OCI-LY7 (cell line): ENCODE data around the gene RMI2. TPM values are rescaled to one million over a fixed set of nuclear protein-coding genes. Genes with fewer than 3 reads are reported as not detected.

Experiments used
- BruUV-seq: library from RNA; stranded (reverse); fragments of 400-500 nt; replicated peaks from 2 replicates; lab custom pipeline; 2021; lab: Mats Ljungman, UMichigan
- CTCF ChIA-PET: fragments of 300-600 bp; sonication (Branson Sonifier 250); formaldehyde crosslinking; loops from one replicate; lab custom pipeline; 2022; ENCODE audit warnings: antibody characterized with exemption; ENCODE audit not compliant: unreplicated experiment; lab: Charles Lee
- POLR2A ChIA-PET: fragments of 300-600 bp; sonication (Branson Sonifier 250); formaldehyde crosslinking; loops from one replicate; lab custom pipeline; 2022; ENCODE audit warnings: antibody characterized with exemption; lab: Charles Lee
- DNase-seq: peaks from one replicate; pipeline ENCODE4 v3.0.0-alpha.2; 2015; ENCODE audit warnings: low spot score
- H2AFZ ChIP-seq: fragments of 200-600 bp; sonication (generic), shearing (Covaris generic); 2 replicates; pipeline ENCODE4 v1.6.1; 2014; ENCODE audit warnings: mild to moderate bottlenecking, antibody characterized with exemption, low read length, moderate library complexity
- H3K27ac ChIP-seq: fragments of 200-600 bp; sonication (generic); 2 replicates; pipeline ENCODE4 v1.5.1; 2014; ENCODE audit warnings: mixed run types, low read depth, mild to moderate bottlenecking, moderate library complexity, low read length, inconsistent platforms; ENCODE audit not compliant: poor library complexity, severe bottlenecking
- H3K36me3 ChIP-seq: fragments of 200-600 bp; sonication (generic); 2 replicates; pipeline ENCODE4 v1.6.1; 2014; ENCODE audit warnings: mild to moderate bottlenecking, antibody characterized with exemption, low read length, moderate library complexity, mixed read lengths; ENCODE audit not compliant: insufficient read depth
- H3K4me1 ChIP-seq: fragments of 200-600 bp; sonication (generic); 2 replicates; pipeline ENCODE4 v1.5.1; 2014; ENCODE audit warnings: mild to moderate bottlenecking, low read length; ENCODE audit not compliant: insufficient read depth, poor library complexity, severe bottlenecking
- H3K4me2 ChIP-seq: fragments of 200-600 bp; sonication (generic); 2 replicates; pipeline ENCODE4 v1.6.1; 2014; ENCODE audit warnings: mild to moderate bottlenecking, low read length
- H3K4me3 ChIP-seq: fragments of 200-600 bp; sonication (generic); 2 replicates; pipeline ENCODE4 v1.5.1; 2014; ENCODE audit warnings: mild to moderate bottlenecking, low read depth, low read length; ENCODE audit not compliant: poor library complexity, severe bottlenecking
- H3K79me2 ChIP-seq: fragments of 200-600 bp; sonication (generic); 2 replicates; pipeline ENCODE4 v1.6.1; 2016; ENCODE audit warnings: low read depth, mild to moderate bottlenecking, low read length, moderate library complexity, mixed read lengths; ENCODE audit not compliant: insufficient read depth
- H3K9me2 ChIP-seq: fragments of 200-600 bp; sonication (generic); 2 replicates; pipeline ENCODE4 v1.6.1; 2016; ENCODE audit warnings: mild to moderate bottlenecking, low read length, mixed read lengths; ENCODE audit not compliant: insufficient read depth
- H3K9me3 ChIP-seq: fragments of 200-600 bp; sonication (generic); 2 replicates; pipeline ENCODE4 v1.6.1; 2014; ENCODE audit warnings: mild to moderate bottlenecking, mixed run types, low read length, mixed read lengths
- H4K20me1 ChIP-seq: fragments of 200-600 bp; sonication (generic); 2 replicates; pipeline ENCODE4 v1.6.1; 2014; ENCODE audit warnings: mild to moderate bottlenecking, antibody characterized with exemption, low read length, moderate library complexity, mixed read lengths; ENCODE audit not compliant: insufficient read depth
- EZH2phosphoT487 ChIP-seq: fragments of 200-600 bp; sonication (generic); IDR thresholded peaks from 2 replicates; pipeline ENCODE4 v1.6.1; 2018; ENCODE audit warnings: low read depth, borderline replicate concordance, mild to moderate bottlenecking, mixed run types, antibody characterized with exemption, low read length, moderate library complexity, mixed read lengths
- intact Hi-C: fragments of 100-400 bp; cut with micrococcal nuclease; formaldehyde crosslinking; loops from one replicate; pipeline ENCODE4 v1.10.0; 2022; ENCODE audit not compliant: unreplicated experiment
- total RNA-seq, 2 experiments: library from RNA; depleted of rRNA in 1 of 2; stranded (reverse); fragments of >200 nt in 1 of 2; shearing (Covaris generic) in 1 of 2; gene quantifications; 2 replicates each; pipeline ENCODE4 v1.2.3, GENCODE V29; 2014 to 2022
- TF ChIP-seq, protein P1 (sequence below): fragments of 200-600 bp; sonication (generic); conservative IDR thresholded peaks from 2 replicates; pipeline ENCODE4 v1.5.1; 2014; ENCODE audit warnings: mild to moderate bottlenecking, antibody characterized with exemption, low read length, moderate library complexity, mixed read lengths

RMI2 gene
- total RNA-seq, 2 experiments from 2014 or later, result 84.5 to 126 TPM

DNA sequence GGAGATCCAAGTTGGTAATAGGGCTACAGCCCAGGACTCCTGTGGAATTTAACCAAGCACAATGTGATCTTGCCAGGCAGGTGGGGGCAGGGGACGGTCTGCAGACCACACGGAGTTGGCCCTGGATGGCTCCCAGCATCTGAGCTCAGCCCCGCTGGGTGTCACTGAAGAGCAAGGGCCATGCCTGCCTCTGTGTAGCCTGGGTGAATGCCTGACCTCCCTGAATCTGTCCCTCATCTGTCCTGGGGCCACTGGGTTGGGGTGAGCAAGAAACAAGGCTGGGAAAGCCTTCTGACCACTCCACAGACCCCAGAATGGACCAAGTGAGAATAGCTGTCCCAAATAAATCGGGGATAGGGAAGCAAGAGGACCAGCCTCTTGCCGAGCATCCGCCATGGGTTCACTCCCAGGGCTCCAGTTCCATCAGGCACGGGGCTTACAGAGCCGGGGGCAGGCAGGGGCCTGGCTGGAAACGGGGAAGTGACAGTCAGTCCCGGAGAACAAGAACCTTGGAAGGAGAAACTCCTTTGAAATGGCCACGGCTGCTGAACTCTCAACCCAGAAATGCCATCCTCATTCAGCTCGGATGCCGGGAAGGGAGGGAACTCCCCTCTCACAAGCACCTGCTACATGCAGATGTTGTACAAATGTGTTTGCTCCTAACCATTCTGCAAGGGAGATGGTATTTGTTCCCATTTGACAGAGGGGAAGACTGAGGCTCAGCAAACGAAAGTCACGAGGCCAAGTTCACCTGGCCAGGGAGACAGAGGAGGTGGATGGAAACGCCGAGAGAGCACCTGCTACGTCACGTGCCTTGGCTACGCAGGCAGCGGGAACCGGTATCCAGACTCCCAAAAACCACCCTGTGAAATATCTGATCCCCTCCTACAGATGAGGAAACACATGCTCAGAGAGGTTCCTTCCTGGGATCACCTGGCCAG, 50.0 kb downstream of the RMI2 start:
- H3K9me2 ChIP-seq, result no peaks in the 10 kb centered on the region
- H3K27ac ChIP-seq, result no peak overlapping the region
- POLR2A ChIA-PET, result interaction anchor here (0.6 kb wide), 1 partner anchor 138 kb away, joined by 4 read pairs; no protein-coding TSS in a partner anchor
- H3K36me3 ChIP-seq, result no peaks in the 10 kb centered on the region
- no peak overlapping the region for H3K4me3 ChIP-seq
- H3K4me1 ChIP-seq, result no peaks in the 10 kb centered on the region
- H3K9me3 ChIP-seq, result no peaks in the 10 kb centered on the region
- H4K20me1 ChIP-seq, result no peaks in the 10 kb centered on the region
- H3K79me2 ChIP-seq, result no peaks in the 10 kb centered on the region
- no peak overlapping the region for H2AFZ ChIP-seq
- no TSS peak for BruUV-seq
- intact Hi-C loops, result loop anchor here (10.0 kb wide), 1 partner anchor 670 kb away; no protein-coding TSS in a partner anchor
- H3K4me2 ChIP-seq, result no peak overlapping the region
- peak; percentile 24 for DNase-seq
- CTCF ChIA-PET, result interaction anchor here (1.1 to 1.7 kb wide), 2 partner anchors 12 kb away, joined by 4 to 9 read pairs; no protein-coding TSS in a partner anchor
- TF ChIP-seq, protein P1, sequence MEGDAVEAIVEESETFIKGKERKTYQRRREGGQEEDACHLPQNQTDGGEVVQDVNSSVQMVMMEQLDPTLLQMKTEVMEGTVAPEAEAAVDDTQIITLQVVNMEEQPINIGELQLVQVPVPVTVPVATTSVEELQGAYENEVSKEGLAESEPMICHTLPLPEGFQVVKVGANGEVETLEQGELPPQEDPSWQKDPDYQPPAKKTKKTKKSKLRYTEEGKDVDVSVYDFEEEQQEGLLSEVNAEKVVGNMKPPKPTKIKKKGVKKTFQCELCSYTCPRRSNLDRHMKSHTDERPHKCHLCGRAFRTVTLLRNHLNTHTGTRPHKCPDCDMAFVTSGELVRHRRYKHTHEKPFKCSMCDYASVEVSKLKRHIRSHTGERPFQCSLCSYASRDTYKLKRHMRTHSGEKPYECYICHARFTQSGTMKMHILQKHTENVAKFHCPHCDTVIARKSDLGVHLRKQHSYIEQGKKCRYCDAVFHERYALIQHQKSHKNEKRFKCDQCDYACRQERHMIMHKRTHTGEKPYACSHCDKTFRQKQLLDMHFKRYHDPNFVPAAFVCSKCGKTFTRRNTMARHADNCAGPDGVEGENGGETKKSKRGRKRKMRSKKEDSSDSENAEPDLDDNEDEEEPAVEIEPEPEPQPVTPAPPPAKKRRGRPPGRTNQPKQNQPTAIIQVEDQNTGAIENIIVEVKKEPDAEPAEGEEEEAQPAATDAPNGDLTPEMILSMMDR, result peak; percentile 39
- TF ChIP-seq EZH2phosphoT487, result no peak

DNA sequence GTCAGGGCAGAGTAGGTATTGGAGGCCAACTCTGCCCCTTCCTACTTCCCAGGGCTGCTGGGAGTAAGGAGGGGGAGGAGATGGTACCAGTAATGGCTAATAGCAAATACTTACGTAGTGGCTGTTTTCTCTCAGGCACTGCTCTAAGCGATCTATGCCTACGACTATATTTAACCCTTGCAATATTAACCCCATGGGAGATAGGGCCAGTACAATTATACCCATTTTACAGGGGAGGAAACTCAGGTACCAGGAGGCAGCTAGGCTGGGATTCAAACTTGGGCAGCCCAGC, 50.6 kb downstream of the RMI2 start:
- ChIA-PET POLR2A (interaction anchor here (0.5 to 0.6 kb wide), 2 partner anchors 25 to 138 kb away, joined by 4 read pairs; no protein-coding TSS in a partner anchor), CTCF (interaction anchor here (1.1 to 1.7 kb wide), 2 partner anchors 11 to 13 kb away, joined by 4 to 9 read pairs; no protein-coding TSS in a partner anchor)
- Histone ChIP-seq H3K4me3 (no peak overlapping the region), H3K4me1 (no peaks in the 10 kb centered on the region), H4K20me1 (no peaks in the 10 kb centered on the region), H3K36me3 (no peaks in the 10 kb centered on the region), H3K9me2 (no peaks in the 10 kb centered on the region), H3K79me2 (no peaks in the 10 kb centered on the region), H3K27ac (no peak overlapping the region), H3K4me2 (no peak overlapping the region), H3K9me3 (no peaks in the 10 kb centered on the region), H2AFZ (no peak overlapping the region; the same call in 1 of the 2 replicates)
- TF ChIP-seq, protein P1, result no peak
- TF ChIP-seq EZH2phosphoT487, result no peak
- intact Hi-C loops, result loop anchor here (1.0 to 10.0 kb wide), 3 partner anchors 245 to 669 kb away; no protein-coding TSS in a partner anchor
- BruUV-seq, result no TSS peak
- DNase-seq, result no peak
